ENCODE results near the gene MRPL53. TPM values are rescaled to one million over a fixed set of nuclear protein-coding genes. Genes with fewer than 3 reads are reported as not detected.
A peak's percentile ranks its signal among the peaks of the same experiment; 100 is the strongest.
"Not testable (repeated sequence)": the region's sequence is repeated elsewhere in the genome, so short reads cannot be mapped to it uniquely, and the experiment has no call there.

MRPL53 gene
- total and polyA plus RNA-seq, 2 experiments from 2014 or later: 18.5 to 71.0 TPM

DNA sequence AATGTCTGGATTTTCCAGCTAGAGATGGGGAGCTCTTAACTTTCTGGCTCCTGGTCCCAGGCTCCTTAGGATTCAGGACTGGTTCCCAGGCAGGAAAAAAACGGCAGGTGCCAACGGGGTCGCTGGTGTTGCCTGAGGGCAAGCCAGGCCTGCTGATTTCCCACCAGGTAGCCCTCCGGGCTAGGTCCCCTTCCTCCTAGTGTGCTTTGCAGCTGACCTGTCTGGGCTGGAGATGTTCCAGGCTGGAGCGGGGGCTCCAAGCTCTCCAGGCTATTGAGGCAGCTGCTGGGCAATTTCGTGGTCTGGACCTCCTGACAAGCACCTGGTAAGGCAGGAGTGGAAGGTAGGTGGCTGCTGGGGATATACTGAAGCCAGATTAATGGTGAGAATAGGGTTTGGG, 2.0 kb upstream of the MRPL53 start:
- 98 to 99% methylated on average over 6 of the region's 6 CpGs for WGBS, 2 experiments (ENCODE audit: low coverage in 1 of 2, low lambda C conversion rate in 2 of 2, missing lambda C conversion rate in 2 of 2)

GRCh38 chr2:74472945-74473258, 422 bp upstream of the MRPL53 start:
- in situ Hi-C loops (cut with MboI): no loop called here
- H3K9me3 ChIP-seq (ENCODE audit: low read depth): no peaks in the 10 kb centered on the region
- TF ChIP-seq EZH2 (IDR thresholded peaks at IDR 0.05; ENCODE audit: insufficient read depth, poor library complexity, severe bottlenecking) (no peak), EZH2phosphoT487 (IDR thresholded peaks at IDR 0.05; ENCODE audit: insufficient read depth, low read depth) (no peak)

More for the DNA sequence above, 2.0 kb upstream of the MRPL53 start:
- in situ Hi-C loops (cut with MboI): no loop called here
- peaks cover 28% of the 10 kb centered on the region for H3F3A ChIP-seq (ENCODE audit: insufficient read depth)
- no peak overlapping the region for H3K9ac ChIP-seq
- no peak overlapping the region for H3K4me2 ChIP-seq (ENCODE audit: unreplicated experiment)
- H4K20me1 ChIP-seq (ENCODE audit: insufficient read depth): no peaks in the 10 kb centered on the region
- no peak for DNase-seq
- peaks cover 36% of the 10 kb centered on the region for H3K79me2 ChIP-seq (ENCODE audit: insufficient read depth)
- H3K9me2 ChIP-seq (ENCODE audit: insufficient read depth): no peaks in the 10 kb centered on the region
- H3K4me3 ChIP-seq: no peak overlapping the region
- H3K4me1 ChIP-seq (ENCODE audit: insufficient read depth): peaks cover 15% of the 10 kb centered on the region
- no peak overlapping the region for H2AFZ ChIP-seq
- H3K36me3 ChIP-seq (ENCODE audit: low read depth): 0 out of 2 replicates have a peak, but pooled peaks cover 13% of the 10 kb centered on the region
- H3K27me3 ChIP-seq (replicated peaks; ENCODE audit: insufficient read depth): no peaks in the 10 kb centered on the region
- no peak for TF ChIP-seq EZH2phosphoT487 (IDR thresholded peaks at IDR 0.05; ENCODE audit: insufficient read depth, low read depth)
- TF ChIP-seq EZH2 (IDR thresholded peaks at IDR 0.05; ENCODE audit: insufficient read depth, poor library complexity, severe bottlenecking): no peak
- no peak overlapping the region for H3K27ac ChIP-seq
- no peaks in the 10 kb centered on the region for H3K9me3 ChIP-seq (ENCODE audit: low read depth)

GRCh38 chr2:74471332-74472065, 981 bp downstream of the MRPL53 start:
- in situ Hi-C loops (cut with MboI): no loop called here
- H3K4me1 ChIP-seq (ENCODE audit: insufficient read depth): peaks cover 15% of the 10 kb centered on the region
- 0 out of 2 replicates have a peak, but pooled peaks cover 4% of the 10 kb centered on the region for H3K36me3 ChIP-seq (ENCODE audit: low read depth)
- DNase-seq: peak; percentile 20
- no peaks in the 10 kb centered on the region for H3K27me3 ChIP-seq (replicated peaks; ENCODE audit: insufficient read depth)
- peaks cover 33% of the 10 kb centered on the region for H3F3A ChIP-seq (ENCODE audit: insufficient read depth)
- H3K4me3 ChIP-seq: peak overlapping the region; percentile 87
- no peaks in the 10 kb centered on the region for H3K9me3 ChIP-seq (ENCODE audit: low read depth)
- H3K79me2 ChIP-seq (ENCODE audit: insufficient read depth): peaks cover 14% of the 10 kb centered on the region
- TF ChIP-seq EZH2 (IDR thresholded peaks at IDR 0.05; ENCODE audit: insufficient read depth, poor library complexity, severe bottlenecking): no peak
- TF ChIP-seq EZH2phosphoT487 (IDR thresholded peaks at IDR 0.05; ENCODE audit: insufficient read depth, low read depth): no peak
- H3K27ac ChIP-seq: peak overlapping the region; percentile 87
- H3K9me2 ChIP-seq (ENCODE audit: insufficient read depth): no peaks in the 10 kb centered on the region
- H3K4me2 ChIP-seq (ENCODE audit: unreplicated experiment): peak overlapping the region; percentile 85
- H2AFZ ChIP-seq: peak overlapping the region; percentile 95
- WGBS, 2 experiments (ENCODE audit: low coverage in 1 of 2, low lambda C conversion rate in 2 of 2, missing lambda C conversion rate in 2 of 2): 45 to 47% methylated on average over 16 of the region's 16 CpGs
- no peaks in the 10 kb centered on the region for H4K20me1 ChIP-seq (ENCODE audit: insufficient read depth)
- H3K9ac ChIP-seq: peak overlapping the region; percentile 88

More at GRCh38 chr2:74472945-74473258, 422 bp upstream of the MRPL53 start:
- no peaks in the 10 kb centered on the region for H4K20me1 ChIP-seq (ENCODE audit: insufficient read depth)
- H3K79me2 ChIP-seq (ENCODE audit: insufficient read depth): peaks cover 20% of the 10 kb centered on the region; the same call in 1 of the 2 replicates
- no peaks in the 10 kb centered on the region for H3K9me2 ChIP-seq (ENCODE audit: insufficient read depth)
- peaks cover 15% of the 10 kb centered on the region for H3K4me1 ChIP-seq (ENCODE audit: insufficient read depth)
- peak overlapping the region; percentile 88 for H3K9ac ChIP-seq
- 8 to 9% methylated on average over 7 of the region's 7 CpGs for WGBS, 2 experiments (ENCODE audit: low coverage in 1 of 2, low lambda C conversion rate in 2 of 2, missing lambda C conversion rate in 2 of 2)
- H3K27me3 ChIP-seq (replicated peaks; ENCODE audit: insufficient read depth): no peaks in the 10 kb centered on the region
- H3K27ac ChIP-seq: peak overlapping the region; percentile 87
- H3K4me3 ChIP-seq: peak overlapping the region; percentile 87
- no peak for DNase-seq
- peaks cover 28% of the 10 kb centered on the region for H3F3A ChIP-seq (ENCODE audit: insufficient read depth)
- H2AFZ ChIP-seq: peak overlapping the region; percentile 95
- H3K4me2 ChIP-seq (ENCODE audit: unreplicated experiment): peak overlapping the region; percentile 85
- 0 out of 2 replicates have a peak, but pooled peaks cover 13% of the 10 kb centered on the region for H3K36me3 ChIP-seq (ENCODE audit: low read depth)

- H3K79me2 ChIP-seq (ENCODE audit: insufficient read depth): peaks cover 22% of the 10 kb centered on the region
- H3K9ac ChIP-seq; H3K9me2 ChIP-seq (ENCODE audit: insufficient read depth); H3K4me2 ChIP-seq (ENCODE audit: unreplicated experiment); H2AFZ ChIP-seq; DNase-seq; H3K27ac ChIP-seq; H3K27me3 ChIP-seq (replicated peaks; ENCODE audit: insufficient read depth); H4K20me1 ChIP-seq (ENCODE audit: insufficient read depth); in situ Hi-C loops (cut with MboI); H3K36me3 ChIP-seq (ENCODE audit: low read depth); H3K4me3 ChIP-seq; H3K9me3 ChIP-seq (ENCODE audit: low read depth): not testable (repeated sequence)
- 96% methylated on average over 12 of the region's 12 CpGs for WGBS, 2 experiments (ENCODE audit: low coverage in 1 of 2, low lambda C conversion rate in 2 of 2, missing lambda C conversion rate in 2 of 2)
- peaks cover 39% of the 10 kb centered on the region for H3F3A ChIP-seq (ENCODE audit: insufficient read depth)
- peaks cover 15% of the 10 kb centered on the region for H3K4me1 ChIP-seq (ENCODE audit: insufficient read depth)
Measured at GRCh38 chr2:74470742-74471141, 1.7 kb downstream of the MRPL53 start.

Data from GM23248 (cell line).